HG03439 (cell line): Measurements from ENCODE around the gene CHST12.

ENCODE experiments used
- ATAC-seq: cut with Tn5 transposase; IDR thresholded peaks from one replicate; pipeline ENCODE4 v1.9.1; 2021; ENCODE audit warnings: mild to moderate bottlenecking, moderate library complexity; ENCODE audit not compliant: unreplicated experiment

Gene CHST12

DNA sequence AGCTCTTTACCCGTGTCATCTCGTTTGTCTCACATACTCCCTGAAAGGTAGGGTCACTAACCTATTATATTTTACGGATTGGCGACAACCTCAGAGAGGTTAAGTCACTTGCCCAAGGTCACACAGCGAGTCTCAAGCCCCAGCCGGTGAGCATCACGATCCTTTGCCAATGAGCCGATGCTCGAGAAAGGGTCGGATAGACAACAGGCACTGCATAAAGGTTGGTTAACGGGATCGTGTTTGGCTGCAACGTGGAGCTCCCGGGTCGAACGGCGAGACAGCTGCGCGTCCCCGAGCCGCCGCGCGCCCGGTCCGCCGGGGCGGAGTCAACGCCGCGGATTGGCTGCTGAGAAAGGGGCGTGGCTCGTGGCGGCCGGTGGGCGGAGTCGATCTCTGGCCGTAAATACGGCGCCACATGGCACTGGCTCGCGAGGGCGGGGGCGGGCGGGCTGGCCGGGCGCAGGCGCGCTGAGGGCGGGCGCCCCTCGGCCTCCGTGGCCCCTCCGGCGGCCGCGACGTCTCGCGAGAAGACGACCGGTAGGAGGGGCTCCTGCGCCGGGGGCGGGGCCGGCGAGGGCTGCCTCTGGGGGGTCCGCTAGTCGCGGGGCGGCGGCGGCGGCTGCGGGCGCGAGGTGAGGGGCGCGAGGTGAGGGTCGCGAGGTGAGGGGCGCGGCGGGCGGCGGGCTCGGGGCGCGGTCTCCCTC is at the start of gene CHST12:
CHST12 (plus strand) TSS at position 598 of the 704 bp plus-strand sequence. CDS start 29,029 bp downstream, outside the sequence.
- peak; percentile 48 for ATAC-seq

DNA sequence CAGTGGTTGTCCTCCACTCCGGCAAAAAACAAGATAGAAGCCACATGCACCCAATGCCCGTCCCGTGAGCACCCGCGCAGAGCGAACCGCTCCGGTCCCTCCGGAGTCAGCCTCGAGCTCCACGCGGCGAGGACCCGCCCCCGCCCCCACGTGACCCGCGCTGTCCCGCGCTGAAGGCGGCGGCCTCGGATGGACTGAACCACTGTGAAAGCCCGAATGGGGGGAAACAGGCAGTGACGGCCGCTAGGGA is 49.5 kb upstream of the CHST12 start:
- ATAC-seq: peak; percentile 56

GRCh38 chr7:2354186-2354938 is 49.0 kb upstream of the CHST12 start, which contains the start of gene EIF3B:
TSS of gene EIF3B (plus strand) at chr7:2354827. CDS start at chr7:2354922, 95 bp downstream.
- peak; percentile 79 for ATAC-seq

DNA sequence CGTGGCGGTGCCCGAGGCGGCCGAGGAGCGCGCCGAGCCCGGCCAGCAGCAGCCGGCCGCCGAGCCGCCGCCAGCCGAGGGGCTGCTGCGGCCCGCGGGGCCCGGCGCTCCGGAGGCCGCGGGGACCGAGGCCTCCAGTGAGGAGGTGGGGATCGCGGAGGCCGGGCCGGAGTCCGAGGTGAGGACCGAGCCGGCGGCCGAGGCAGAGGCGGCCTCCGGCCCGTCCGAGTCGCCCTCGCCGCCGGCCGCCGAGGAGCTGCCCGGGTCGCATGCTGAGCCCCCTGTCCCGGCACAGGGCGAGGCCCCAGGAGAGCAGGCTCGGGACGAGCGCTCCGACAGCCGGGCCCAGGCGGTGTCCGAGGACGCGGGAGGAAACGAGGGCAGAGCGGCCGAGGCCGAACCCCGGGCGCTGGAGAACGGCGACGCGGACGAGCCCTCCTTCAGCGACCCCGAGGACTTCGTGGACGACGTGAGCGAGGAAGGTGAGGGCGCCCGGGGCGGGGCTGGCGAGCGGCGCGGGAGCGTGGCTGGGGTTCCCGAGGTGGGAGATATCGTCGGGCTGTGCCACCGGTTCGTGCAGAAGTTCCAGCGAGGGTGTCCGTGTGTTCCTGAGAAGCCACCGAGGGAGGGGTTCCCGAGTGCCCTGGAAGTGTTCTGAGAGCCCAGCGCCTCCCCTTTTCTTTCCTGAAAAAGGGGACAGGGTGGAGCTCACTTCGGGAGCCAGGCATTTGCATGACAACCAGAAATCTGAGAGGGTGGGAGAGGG is 48.3 kb upstream of the CHST12 start:
- ATAC-seq: peak; percentile 26

DNA sequence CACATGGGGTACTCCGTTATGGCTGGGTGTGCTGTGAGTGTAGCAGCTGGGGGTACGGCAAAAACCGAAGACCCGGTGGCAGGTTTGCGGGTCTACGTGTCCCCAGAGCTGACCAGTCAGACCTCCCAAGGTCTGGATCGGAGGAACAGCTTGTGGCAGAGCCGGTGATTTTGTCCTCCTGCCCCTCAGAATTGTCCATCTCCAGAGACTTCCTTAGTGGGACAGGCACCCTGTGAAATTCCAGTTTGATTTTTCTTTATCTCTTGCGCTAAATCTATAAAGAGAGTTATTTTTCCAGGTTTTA is 47.8 kb upstream of the CHST12 start:
- ATAC-seq: no peak

- no peak for ATAC-seq
Observed at GRCh38 chr7:2357165-2357564, 46.2 kb upstream of the CHST12 start.

DNA sequence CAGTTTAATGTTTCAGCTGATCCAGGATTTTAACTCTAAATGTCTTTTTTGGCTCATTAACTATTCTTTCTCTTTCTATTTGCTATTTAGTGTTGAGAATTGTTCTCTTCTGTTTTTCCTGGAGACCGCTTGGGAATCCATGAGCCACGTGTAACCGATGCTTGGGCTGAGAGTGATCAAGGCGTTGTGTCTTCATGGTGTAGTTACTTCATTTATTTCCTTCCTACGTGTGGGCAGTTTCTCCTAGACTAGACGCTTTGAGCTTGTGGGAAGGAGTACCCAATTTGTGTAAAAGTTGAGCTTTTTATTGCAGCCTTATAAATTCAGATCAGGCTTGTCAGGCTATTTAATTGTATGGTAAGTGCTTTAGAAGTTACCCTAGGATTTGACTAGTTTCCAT is 45.8 kb upstream of the CHST12 start:
- no peak for ATAC-seq

DNA sequence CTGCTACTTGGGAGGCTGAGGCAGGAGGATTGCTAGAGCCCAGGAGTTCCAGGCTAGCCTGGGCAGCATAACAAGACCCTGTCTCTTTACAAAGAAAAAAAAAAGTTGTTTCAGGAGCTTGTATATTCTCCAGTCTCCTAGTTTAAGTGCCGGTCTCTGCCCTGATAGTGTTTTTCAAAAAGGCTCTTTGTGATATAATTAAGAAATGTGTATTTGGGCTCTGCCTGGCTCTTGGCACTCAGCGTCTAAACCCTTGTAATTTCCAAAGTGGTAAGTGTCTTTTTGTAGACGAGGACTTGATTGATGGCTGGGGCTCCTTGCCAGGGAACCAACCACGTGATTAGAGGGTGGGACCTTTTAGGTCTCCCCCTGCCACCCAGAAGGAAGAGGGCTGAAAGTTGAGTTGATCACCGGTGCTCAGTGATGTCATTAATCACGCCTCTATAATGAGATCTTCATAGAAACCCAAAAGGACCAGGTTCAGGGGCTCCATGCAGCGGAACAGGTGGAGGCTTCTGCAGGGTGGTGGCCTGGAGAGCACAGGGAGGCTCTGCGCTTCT is 44.4 kb upstream of the CHST12 start:
- no peak for ATAC-seq

- no peak for ATAC-seq
Observed at GRCh38 chr7:2359610-2360009, 43.8 kb upstream of the CHST12 start.

DNA sequence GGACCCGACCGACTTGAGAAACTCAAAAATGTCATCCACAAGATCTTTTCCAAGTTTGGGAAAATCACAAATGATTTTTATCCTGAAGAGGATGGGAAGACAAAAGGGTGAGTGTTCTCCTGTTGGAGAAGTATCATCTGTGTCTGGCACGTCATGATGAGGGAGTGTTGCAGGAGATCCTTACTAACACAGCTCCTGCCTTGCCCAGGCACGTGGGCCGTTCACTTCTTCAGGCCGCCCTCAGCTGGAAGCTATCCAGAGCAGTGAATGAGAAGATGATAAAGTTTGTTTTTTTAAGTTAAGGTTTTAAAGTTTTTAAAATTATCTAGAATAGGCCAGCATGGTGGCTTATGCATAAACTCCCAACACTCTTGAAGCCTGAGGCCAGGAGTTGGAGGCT is 42.6 kb upstream of the CHST12 start:
- ATAC-seq: no peak

DNA sequence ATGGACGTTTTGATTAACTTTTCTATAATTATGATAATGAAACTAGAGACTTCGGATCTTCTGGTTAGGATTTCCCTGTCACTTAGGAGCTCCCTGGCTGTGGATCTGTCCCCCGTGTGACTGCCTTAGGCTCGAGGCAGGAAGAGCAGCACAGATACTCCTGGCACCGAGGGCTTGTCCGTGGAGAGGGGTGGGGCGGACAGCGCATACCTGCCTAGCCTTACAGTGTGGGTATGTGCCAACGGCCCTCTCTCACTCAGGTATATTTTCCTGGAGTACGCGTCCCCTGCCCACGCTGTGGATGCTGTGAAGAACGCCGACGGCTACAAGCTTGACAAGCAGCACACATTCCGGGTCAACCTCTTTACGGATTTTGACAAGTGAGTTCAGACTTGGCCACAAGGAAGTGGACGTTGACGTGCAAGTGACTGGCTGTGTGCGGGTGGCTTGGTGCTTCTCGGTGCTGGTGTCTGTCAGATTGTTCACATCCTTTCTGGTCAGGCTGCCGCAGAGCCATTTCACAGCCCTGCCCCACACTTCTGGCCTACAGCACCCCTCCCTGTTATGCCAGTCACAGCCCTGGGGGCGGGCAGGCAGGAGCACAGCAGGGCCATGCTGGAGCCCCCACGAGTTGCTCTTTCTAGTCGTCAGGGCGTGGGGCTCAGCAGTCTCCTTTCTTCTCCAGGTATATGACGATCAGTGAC is 40.9 kb upstream of the CHST12 start:
- ATAC-seq: no peak

DNA sequence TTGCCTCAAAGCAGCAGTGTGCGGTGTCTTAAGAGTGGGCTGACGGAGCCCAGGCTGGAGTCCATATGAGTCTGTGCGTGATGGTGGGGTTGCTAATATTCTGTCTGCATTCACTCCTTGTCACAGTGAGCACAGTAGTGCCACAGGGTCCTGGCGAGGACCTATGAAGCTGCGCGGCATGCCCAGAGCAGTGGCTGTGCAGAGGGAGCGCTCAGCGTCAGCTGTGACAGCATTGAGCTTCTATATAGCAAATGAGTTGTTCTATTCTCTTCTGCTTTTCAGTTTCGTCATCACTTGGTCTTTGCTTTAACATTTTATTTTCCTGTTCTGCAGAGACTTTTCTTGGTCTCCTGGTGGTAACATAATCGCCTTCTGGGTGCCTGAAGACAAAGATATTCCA is 34.3 kb upstream of the CHST12 start:
- ATAC-seq: no peak

- no peak for ATAC-seq
Observed at GRCh38 chr7:2371329-2371728, 32.1 kb upstream of the CHST12 start.

GRCh38 chr7:2372724-2373123 is 30.7 kb upstream of the CHST12 start:
- no peak for ATAC-seq

DNA sequence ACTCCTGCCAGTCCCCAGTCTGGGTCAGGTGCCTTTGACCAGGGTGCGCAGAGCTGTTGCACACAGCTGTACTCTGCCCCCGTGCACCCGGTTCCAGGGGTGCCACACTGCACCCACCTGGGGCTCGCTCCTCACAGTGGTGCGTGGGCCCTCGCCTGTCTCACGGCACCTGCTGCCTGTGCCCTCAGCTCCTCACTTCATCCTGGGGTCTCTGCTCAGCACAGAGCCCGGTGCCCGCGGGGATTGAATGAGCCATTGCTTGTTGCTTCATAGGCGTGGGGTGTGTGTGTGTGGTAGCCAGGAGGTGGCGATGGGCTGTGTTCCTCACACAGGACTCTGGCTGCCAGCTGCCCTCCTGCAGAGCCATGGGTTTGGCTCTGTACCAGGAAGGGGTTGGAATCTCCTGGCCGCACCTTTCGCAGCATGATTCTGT is 30.3 kb upstream of the CHST12 start:
- ATAC-seq: no peak

- no peak for ATAC-seq
Observed at GRCh38 chr7:2373646-2374045, 29.8 kb upstream of the CHST12 start.

DNA sequence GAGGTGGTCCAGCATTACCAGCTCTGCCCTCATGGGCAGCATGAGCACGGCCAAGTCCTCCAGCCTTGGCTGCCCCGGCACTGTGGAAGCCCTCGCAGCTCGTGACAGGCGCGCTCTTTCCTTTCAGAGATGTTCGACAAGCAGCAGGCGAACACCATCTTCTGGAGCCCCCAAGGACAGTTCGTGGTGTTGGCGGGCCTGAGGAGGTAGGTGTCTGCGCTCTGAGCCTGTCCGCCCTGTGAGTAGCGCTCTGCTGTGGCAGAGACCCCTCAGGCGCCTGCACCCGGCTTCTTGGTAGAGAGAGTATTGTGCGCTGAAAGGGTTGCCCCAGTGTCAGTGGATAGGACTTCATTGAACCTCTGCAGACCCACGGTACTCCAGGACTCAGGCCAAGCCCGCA is 29.0 kb upstream of the CHST12 start:
- no peak for ATAC-seq

- no peak for ATAC-seq
Observed at GRCh38 chr7:2374830-2375728, 28.3 kb upstream of the CHST12 start.

- no peak for ATAC-seq
Observed at GRCh38 chr7:2376351-2377154, 26.9 kb upstream of the CHST12 start.
